DMS 273 (cell line): Measurements from ENCODE around the gene AZGP1.
A peak's percentile ranks its signal among the peaks of the same experiment; 100 is the strongest.
"Not testable (repeated sequence)": the region's sequence is repeated elsewhere in the genome, so short reads cannot be mapped to it uniquely, and the experiment has no call there.

Experiments
- DNase-seq: peaks from one replicate; lab custom pipeline; 2025; ENCODE audit not compliant: unreplicated experiment; lab: John Stamatoyannopoulos, UW

Gene AZGP1

GRCh38 chr7:99997545-99998137, 21.8 kb upstream of the AZGP1 start:
- no peak for DNase-seq

DNA sequence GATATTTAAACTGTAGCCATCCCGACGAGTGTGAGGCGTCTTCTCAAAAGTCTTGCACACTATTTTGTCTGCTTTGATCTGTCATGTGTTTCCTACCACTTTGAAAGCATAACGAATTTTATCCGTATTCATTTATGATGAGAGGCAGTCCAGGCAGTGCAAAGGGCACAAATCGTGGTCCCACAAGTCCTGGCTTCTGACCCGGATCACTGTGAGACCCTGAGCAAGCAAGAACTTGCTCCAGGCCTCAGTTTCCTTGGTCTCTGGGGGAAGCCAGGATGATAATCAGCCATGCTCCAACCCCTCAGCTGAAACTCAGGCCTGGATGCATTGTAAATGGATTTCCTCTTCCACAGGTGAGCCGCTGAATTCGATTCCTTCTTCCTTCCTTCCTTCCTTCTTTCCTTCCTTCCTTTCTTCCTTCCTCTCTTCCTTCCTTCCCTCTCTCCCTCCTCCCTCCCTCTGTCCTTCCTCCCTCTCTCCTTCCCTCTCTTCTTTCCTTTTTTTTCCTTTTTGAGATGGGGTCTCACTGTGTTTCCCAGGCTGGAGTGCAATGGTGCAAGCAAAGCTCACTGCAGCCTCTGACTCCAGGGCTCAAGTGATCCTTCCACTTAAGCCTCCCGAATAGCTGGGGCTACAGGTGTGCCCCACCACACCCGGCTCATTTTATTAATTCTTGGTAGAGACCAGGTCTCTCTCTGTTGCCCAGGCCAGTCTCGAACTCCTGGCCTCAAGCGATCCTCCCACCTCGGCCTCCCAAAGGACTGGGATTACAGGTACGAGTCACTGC, 21.1 kb upstream of the AZGP1 start:
- no peak for DNase-seq

GRCh38 chr7:99994819-99995218, 19.0 kb upstream of the AZGP1 start:
- DNase-seq, result no peak

DNA sequence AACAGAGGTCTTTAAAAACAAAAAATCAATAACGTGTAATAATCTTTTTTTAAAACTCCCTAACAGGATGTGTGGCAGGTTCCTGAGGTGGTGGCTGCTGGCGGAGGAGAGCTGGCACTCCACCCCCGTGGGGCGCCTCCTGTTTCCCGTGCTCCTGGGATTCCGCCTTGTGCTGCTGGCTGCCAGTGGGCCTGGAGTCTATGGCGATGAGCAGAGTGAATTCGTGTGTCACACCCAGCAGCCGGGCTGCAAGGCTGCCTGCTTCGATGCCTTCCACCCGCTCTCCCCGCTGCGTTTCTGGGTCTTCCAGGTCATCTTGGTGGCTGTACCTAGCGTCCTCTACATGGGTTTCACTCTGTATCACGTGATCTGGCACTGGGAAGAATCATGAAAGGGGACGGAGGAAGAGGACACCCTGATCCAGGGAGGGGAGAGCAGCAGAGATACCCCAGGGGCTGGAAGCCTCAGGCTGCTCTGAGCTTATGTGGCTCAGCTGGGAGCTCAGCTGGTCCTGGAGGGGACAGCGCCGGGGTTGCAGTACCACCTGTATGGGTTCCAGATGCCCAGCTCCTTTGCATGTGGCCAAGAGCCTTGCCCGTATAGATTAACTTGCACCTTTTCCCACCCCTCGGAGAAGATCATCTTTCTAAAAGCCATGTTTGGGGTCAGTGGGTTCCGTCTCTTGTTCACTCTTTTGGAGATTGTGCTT, 16.7 kb upstream of the AZGP1 start:
- no peak for DNase-seq

- not testable (repeated sequence) for DNase-seq
These were observed 15.7 kb upstream of the AZGP1 start for GRCh38 chr7:99991543-99991942.

DNA sequence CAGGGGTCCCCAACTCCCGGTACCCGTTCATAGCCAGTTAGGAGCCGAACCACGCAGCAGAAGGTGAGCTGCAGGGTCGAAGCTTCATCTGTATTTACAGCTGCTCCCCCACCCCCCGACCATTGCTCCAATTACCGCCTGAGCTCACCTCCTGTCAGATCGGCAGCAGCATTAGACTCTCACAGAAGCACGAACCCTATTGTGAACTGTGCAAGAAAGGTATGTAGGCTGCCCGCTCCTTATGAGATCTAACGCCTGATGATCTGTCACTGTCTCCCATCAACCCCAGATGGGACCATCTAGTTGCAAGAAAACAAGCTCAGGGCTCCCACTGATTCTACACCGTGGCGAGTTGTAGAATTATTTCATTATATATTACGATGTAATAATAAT, 14.6 kb upstream of the AZGP1 start:
- peak; percentile 46 for DNase-seq

DNA sequence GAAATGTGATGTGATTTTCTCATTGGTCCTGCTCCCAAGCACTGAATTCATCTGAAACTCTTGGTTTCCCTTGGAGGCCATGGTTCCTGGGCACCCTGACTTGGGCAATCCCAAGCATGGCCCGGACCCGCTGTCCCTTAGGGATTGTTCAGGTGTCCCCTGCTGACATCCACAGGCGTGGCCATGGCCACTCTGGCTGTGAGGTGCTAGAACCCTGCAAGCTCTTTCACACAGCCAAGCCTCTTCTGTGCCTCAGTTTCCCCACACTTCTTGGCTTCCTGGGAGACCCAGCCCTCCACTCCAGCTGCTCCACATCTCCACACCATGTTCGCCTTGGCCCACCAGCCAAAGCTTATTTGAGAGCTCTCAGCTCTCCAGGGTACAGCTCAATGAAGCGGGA, 12.0 kb upstream of the AZGP1 start:
- DNase-seq, result no peak

- not testable (repeated sequence) for DNase-seq
These were observed 11.5 kb upstream of the AZGP1 start for GRCh38 chr7:99987306-99987705.

DNA sequence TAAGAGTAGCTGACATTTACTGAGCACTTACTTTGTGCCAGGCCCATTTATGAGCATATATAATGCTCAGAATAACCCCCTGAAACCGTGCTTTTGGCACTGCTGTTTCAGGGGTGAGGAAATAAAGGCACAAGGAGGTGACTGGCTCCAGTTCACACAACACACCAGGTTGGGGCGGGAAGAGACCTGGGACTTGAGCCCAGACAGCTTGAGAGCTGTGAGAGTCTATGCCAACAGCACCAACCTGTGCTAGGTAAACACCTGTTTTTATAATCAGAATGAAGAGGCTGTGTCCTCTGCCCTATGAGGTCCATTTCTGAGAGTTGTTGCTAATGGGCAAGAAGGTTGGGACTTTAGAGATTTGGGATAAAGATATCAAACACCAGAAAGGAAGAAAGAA, 8.8 kb upstream of the AZGP1 start:
- no peak for DNase-seq

GRCh38 chr7:99981066-99981465, 5.2 kb upstream of the AZGP1 start:
- not testable (repeated sequence) for DNase-seq

DNA sequence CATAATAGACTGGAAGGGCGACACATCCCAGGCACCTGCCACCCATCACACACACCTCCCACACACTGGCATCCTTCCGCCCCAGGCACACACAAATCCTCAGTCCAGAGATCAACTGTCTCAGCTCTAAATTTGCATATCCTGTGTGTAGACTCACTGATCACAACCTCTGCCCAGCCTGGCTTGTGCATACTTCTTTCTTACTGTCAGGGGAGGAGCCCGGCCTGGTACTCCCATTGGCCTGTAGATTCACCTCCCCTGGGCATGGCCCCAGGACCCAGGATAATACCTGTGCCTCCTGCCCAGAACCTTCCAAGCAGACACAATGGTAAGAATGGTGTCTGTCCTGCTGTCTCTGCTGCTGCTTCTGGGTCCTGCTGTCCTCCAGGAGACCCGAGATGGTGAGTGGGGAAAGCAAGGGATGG, 4.6 kb upstream of the AZGP1 start:
- DNase-seq, result not testable (repeated sequence)

DNA sequence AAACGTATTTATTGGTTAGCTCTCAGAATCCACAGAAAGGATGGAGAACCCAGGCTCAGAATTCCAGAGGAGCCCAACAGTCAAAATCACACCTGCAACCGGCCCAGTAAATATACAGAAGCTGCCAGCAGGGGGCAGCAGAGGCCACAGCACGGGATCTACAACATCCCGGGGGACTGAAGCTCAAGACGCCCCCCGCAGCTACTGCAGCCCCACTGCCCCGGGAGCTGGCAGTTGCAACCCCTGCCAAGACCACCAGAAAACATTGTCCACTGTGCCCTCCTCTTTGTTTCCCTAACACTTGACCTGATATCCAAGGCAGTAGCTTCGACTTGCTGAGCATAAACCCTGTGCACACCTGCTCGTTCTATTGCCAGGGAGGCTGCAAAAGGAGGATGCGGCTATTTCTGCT, 4.0 kb upstream of the AZGP1 start:
- DNase-seq, result peak; percentile 74

- no peak for DNase-seq
These were observed 795 bp upstream of the AZGP1 start for GRCh38 chr7:99976626-99977025.

DNA sequence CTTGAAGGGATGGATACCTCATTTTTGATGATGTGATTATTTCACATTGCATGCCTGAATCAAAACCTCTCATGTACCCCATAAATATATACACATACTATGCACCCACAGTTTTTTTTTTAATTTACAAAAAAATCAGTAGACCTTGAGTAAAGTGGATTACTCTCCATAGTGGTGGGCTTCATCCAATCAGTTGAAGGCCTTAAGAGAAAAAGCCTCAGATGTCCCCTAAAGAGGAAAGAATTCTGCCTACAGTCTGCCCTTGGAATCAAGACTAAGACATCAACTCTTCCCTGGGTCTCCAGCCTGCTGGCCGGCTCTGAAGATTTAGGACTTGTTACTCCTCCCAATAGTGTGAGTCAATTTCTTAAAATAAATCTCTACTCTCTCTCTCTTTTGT, 1.1 kb downstream of the AZGP1 start:
- DNase-seq, result no peak

GRCh38 chr7:99973817-99974216, 2.0 kb downstream of the AZGP1 start:
- DNase-seq, result not testable (repeated sequence)

DNA sequence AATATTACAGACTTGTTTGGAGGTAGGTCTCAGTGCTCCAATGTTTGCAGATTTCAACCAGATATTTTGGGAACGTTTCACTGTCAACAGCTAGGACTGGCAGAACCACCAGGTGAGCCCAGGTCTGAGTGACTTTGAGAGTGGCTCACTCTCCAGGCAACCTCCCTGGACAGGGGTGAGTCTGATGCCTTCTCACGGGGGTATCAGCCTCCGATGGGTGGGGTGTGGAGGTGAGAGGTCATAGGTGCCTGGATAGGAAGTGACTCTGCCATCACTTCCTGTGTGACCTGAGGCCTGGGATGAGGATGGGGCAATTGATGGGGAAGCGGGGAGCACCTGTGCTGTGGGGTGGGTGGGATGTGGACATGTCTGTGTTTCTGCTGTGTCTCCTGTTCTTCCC, 4.6 kb downstream of the AZGP1 start:
- no peak for DNase-seq

DNA sequence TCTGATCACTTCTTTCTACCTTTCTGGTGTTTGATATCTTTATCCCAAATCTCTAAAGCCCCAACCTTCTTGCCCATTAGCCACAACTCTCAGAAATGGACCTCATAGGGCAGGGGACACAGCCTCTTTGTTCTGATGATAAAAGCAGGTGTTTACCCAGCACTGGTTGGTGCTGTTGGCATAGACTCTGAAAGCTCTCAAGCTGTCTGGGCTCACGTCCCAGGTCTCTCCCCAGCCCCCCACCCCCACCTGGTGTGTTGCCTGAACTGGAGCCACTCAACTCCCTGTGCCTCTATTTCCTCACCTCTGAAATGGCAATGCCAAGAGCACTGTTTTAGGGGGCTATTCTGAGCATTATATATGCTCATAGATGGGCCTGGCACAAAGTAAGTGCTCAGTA, 6.0 kb downstream of the AZGP1 start:
- not testable (repeated sequence) for DNase-seq

- no peak for DNase-seq
These were observed 6.5 kb downstream of the AZGP1 start for GRCh38 chr7:99969298-99969697.

GRCh38 chr7:99958564-99959227, 17.1 kb downstream of the AZGP1 start:
- DNase-seq, result no peak

- no peak for DNase-seq
These were observed 20.6 kb downstream of the AZGP1 start for GRCh38 chr7:99955247-99955646.

DNA sequence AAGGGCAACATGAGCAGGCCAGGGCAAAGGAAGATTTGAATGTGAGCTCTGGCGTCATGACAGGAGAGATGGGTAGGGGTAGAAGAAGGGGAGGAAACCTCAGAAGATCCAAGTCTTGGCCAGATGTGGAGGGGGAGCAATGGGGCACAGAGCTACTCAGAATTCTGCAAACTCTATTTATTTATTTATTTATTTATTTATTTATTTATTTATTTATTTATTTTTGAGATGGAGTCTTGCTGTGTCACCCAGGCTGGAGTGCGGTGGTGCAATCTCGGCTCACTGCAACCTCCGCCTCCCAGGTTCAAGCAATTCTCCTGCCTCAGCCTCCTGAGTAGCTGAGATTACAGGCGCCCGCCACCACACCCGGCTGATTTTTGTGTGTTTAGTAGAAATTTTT, 21.2 kb downstream of the AZGP1 start:
- DNase-seq, result not testable (repeated sequence)

DNA sequence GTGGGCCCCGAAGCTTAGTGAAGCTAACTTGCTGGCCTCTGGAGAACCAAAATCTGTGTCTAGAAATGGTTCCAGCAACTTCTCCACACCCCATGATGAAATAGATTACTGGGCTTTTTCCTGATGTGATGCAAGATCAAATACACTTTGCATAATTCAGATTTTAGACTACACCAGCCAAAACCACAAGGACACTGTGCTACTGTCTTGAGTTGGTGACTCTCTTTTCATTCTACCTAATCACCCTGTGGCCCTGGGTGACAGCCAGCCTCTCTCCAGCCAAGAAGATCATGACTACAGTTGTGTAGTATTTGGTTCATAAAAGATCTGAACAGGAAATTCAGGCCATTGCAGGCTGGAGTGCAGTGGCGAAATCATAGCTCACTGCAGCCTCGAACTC, 22.2 kb downstream of the AZGP1 start:
- no peak for DNase-seq
